T follicular helper cell (primary cell): Measurements from ENCODE around the gene ATRX.
A peak's percentile ranks its signal among the peaks of the same experiment; 100 is the strongest.
"Not testable (repeated sequence)": the region's sequence is repeated elsewhere in the genome, so short reads cannot be mapped to it uniquely, and the experiment has no call there.

Experiments
- DNase-seq: peaks from one replicate; pipeline ENCODE4 v3.0.0-alpha.2; 2020; ENCODE audit warnings: low read depth
- total RNA-seq, 2 experiments: gene quantifications; one replicate each; lab custom pipeline; 2026; lab: John Stamatoyannopoulos, UW

The ATRX gene, protein sequence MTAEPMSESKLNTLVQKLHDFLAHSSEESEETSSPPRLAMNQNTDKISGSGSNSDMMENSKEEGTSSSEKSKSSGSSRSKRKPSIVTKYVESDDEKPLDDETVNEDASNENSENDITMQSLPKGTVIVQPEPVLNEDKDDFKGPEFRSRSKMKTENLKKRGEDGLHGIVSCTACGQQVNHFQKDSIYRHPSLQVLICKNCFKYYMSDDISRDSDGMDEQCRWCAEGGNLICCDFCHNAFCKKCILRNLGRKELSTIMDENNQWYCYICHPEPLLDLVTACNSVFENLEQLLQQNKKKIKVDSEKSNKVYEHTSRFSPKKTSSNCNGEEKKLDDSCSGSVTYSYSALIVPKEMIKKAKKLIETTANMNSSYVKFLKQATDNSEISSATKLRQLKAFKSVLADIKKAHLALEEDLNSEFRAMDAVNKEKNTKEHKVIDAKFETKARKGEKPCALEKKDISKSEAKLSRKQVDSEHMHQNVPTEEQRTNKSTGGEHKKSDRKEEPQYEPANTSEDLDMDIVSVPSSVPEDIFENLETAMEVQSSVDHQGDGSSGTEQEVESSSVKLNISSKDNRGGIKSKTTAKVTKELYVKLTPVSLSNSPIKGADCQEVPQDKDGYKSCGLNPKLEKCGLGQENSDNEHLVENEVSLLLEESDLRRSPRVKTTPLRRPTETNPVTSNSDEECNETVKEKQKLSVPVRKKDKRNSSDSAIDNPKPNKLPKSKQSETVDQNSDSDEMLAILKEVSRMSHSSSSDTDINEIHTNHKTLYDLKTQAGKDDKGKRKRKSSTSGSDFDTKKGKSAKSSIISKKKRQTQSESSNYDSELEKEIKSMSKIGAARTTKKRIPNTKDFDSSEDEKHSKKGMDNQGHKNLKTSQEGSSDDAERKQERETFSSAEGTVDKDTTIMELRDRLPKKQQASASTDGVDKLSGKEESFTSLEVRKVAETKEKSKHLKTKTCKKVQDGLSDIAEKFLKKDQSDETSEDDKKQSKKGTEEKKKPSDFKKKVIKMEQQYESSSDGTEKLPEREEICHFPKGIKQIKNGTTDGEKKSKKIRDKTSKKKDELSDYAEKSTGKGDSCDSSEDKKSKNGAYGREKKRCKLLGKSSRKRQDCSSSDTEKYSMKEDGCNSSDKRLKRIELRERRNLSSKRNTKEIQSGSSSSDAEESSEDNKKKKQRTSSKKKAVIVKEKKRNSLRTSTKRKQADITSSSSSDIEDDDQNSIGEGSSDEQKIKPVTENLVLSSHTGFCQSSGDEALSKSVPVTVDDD (N-terminal part only)
- 134 to 232 reads per million in 2 experiments for total RNA-seq

DNA sequence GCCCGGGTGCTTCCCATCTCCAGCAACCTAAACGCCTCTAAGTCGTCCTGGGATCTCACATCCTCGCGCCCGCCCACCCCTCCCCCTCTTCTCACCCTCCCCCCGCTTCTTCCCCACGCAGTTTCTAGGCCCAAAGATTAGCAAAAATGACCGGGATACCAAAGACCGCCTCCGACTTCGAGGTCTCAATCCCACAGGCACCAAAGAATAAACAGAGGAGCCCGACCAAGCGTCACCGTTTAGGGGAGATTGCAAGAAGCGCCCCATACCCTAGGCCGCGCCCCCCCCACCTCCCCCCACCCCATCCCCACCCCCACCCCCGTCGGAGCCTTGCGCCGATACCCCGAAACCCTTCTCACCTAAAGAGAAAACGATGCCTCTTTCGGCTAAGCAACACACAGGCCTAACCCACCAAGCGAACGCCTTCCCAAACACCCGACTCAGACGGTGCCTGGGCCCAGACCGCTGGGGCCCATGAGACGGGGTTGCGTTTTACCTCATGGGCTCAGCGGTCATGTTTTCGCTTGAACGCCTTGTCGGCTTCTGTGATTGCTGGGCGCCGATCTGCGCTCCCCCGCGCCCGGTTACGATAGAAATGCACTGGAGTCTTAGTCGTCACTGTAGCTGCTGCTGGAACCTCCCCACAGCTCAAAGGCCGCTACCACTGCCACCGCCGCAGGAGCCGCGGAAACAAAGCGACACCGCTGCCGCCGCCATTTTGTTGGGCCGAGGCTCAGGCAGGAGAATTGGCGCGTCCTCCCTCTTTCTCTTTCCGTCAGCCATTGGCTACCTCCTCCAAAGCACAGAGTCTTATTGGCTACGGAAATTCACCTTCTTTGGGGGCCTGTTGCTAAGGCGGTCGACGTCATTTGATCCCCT, at the start of gene ATRX:
TSS of gene ATRX (minus strand) at position 731 of the 879 bp plus-strand sequence. CDS start at position 516, 215 bp downstream.
- peak; percentile 70 for DNase-seq

DNA sequence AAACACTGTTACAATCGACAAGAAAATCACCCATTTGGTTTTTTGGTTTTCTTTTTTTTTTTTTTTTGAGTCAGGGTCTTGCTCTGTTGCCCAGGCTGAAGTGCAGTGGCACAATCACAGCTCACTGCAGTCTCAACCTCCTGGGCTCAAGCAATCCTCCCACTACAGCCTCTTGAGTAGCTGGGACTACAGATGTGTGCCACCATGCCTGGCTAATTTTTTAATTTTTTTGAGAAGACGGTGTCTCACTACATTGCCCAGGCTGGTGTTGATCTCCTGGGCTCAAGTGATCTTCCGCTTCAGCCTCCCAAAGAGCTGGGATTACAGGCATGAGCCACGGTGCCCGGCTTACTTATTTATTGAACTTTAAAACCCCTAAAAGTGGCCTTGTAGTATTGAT, 45.5 kb upstream of the ATRX start:
- not testable (repeated sequence) for DNase-seq

- DNase-seq = not testable (repeated sequence)
Observed at GRCh38 chrX:77821989-77822388, 36.0 kb upstream of the ATRX start.

DNA sequence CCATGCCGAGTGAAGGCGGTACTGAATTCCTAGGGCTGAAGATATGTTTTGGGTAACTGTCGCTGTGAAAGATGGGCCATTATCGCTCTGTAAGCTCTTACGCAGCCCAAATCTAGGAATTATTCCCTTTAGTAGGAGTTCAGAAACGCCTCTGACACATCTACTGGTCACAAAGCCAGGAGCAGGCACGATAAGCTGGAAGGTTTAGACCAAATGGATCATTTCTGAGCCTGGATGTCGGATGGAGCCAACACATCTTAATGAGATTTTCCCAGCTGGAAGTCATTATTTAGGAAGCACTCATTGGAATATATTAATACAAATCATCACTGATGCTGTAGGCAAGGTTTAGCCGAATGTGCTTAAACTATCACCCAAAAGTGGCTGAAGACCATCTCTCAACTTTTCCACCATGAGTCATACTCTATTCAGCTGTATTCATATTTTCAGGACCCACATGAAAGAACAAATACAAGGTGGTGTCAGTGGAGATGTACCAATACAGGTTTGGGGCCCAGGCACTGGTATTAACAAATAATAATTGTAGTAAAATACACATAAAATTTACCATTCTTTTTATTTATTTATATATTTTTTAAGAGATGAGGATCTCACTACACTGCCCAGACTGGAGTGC, 34.2 kb upstream of the ATRX start:
- DNase-seq = no peak

DNA sequence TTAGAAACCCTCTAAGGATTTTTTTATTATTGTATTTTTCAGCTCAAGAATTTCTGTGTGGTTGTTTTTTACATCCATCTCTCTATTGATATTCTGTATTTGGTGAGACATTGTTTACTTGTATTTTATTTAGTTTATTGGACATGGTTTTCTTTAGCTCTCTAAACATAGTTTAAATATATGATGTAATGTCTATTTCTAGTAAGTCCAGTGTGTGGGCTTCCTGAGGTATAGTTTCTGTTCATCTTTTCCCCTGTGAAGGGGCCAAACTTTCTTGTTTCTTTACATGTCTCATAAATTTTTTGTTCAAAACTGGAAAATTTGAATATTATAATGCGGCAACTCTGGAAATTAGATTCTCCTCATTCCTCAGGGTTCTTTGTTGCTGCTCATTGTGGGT, 28.2 kb upstream of the ATRX start:
- no peak for DNase-seq

DNA sequence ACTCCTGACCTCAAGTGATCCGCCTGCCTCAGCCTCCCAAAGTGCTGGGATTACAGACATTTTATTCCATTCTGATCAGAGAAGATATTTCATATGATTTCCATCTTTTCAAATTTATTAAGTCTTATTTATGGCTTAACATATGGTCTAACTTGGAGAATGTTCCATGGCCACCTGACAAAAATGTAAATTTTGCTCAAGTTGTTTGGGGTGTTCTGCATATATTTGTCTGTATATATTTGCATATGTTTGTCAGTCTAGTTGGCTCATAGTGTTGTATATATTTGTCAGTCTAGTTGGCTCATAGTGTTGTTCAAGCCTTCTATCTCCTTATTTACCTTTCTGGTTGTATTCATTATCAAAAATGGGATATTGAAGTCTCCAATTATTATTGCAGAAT, 16.2 kb upstream of the ATRX start:
- no peak for DNase-seq

DNA sequence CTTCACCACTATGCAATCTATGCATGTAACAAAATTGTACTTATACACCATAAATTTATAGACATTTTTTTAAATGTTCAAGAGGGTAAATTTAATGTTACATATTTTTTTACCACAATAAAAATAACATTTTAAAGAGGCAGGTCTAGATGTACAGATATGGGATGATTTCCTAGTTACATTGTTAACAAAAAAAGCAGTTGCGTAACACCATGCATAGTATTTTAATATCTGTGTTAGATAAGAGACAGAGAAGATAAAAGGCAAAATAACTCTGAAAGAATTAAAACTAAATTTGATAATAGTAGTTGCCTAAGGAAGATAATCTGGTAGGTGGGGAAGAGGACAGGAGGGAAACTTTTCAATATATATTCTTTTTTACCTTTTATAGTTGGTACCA, 9.1 kb upstream of the ATRX start:
- no peak for DNase-seq

DNA sequence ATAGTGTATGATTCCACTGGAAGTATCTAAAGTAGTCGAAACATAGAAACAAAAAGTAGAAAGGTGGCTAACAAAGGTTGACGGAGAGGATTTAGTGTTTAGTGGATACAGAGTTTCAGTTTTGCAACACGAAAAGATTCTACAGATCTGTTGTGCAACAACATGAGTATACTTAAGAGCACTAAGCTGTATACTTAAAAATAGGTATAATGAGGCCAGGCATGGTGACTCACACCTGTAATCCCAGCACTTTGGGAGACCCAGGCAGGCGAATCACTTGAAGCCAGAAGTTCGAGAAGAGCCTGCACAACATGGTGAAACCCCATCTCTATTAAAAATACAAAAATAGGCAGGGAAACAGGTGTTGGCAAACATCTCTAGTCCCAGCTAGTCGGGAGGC, 7.9 kb upstream of the ATRX start:
- DNase-seq = no peak

- no peak for DNase-seq
Observed at GRCh38 chrX:77788050-77788449, 2.0 kb upstream of the ATRX start.

DNA sequence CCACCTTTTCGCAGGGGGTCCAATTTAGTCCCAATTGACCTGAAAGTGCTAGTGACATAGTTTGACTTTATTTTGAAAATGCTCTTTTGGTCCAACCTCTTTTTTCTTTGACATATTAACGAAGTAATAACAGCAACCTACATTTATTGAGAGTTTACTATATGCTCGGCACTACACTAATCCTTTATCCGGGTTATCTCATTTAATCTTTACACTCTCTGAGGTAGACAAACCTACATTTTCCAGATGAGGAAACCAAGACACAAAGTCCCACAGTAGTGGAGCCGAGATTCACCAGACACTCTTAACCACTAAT, 307 bp upstream of the ATRX start:
- DNase-seq = no peak

DNA sequence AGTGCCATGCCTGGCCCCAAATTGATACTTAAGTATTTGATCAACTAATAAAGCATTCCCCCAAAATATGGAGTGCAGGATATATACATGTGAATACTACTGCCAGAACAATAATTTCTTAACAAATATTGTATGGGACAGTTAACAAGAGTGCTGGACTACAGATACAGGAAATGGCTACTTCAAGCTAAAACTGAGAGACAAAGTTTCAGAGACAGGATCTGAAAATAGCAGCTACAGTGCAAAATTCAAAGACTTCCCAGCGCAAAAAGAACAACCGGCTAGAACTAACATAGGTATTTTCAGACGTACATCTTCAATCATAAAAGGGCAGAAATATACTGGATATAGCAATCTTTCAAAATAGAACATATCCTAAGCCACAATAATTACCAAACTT, 6.3 kb downstream of the ATRX start:
- no peak for DNase-seq

DNA sequence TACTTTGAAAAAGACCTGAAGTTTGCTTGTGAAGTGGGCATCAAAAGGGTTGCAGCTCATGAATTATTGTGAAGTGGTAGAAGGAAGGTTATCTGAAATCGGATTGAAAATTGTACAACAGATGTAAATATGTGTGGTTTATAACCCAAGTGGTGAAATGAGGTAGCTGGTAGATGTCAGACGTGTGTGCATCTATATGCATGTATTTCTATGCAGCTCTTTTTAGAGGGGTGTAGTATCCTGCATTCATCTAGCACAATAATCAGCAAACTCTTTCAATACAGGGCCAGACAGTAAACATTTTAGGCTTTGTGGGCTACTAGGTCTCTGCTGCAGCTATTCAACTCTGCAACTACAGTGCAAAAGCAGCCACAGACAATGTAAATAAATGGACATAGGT, 9.4 kb downstream of the ATRX start:
- DNase-seq = no peak

GRCh38 chrX:77771601-77772000, 14.4 kb downstream of the ATRX start:
- DNase-seq = no peak

DNA sequence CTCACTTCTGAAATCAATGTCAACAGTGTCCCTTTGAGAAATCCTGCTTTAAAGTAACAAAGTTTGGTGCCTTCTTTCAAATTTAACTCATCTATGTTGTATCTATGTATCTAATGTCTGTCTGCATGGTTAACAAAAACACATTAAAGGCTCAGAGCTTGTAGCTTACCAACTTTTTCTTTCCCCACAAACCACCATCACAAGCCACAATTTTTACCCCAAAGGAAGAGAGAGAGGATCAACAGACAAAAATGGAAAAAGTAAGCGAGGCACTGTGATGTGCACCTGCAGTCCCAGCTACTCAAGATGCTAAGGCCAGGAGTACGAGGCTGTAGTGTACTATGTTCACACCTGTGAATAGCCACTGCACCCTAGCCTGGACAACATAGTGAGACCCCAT, 17.2 kb downstream of the ATRX start:
- no peak for DNase-seq

DNA sequence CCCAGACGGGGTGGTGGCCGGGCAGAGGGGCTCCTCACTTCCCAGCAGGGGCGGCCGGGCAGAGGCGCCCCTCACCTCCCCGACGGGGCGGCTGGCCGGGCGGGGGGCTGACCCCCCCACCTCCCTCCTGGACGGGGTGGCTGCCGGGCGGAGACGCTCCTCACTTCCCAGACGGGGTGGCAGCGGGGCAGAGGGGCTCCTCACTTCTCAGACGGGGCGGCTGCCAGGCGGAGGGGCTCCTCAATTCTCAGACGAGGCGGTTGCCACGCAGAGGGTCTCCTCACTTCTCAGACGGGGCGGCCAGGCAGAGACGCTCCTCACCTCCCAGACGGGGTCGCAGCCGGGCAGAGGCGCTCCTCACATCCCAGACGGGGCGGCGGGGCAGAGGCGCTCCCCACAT, 19.8 kb downstream of the ATRX start:
- DNase-seq = not testable (repeated sequence)

- DNase-seq = no peak
Observed at GRCh38 chrX:77755561-77755960, 30.5 kb downstream of the ATRX start.

GRCh38 chrX:77753942-77754341, 32.1 kb downstream of the ATRX start:
- not testable (repeated sequence) for DNase-seq

- no peak for DNase-seq
Observed at GRCh38 chrX:77749695-77750094, 36.3 kb downstream of the ATRX start.

- no peak for DNase-seq
Observed at GRCh38 chrX:77743720-77744119, 42.3 kb downstream of the ATRX start.

DNA sequence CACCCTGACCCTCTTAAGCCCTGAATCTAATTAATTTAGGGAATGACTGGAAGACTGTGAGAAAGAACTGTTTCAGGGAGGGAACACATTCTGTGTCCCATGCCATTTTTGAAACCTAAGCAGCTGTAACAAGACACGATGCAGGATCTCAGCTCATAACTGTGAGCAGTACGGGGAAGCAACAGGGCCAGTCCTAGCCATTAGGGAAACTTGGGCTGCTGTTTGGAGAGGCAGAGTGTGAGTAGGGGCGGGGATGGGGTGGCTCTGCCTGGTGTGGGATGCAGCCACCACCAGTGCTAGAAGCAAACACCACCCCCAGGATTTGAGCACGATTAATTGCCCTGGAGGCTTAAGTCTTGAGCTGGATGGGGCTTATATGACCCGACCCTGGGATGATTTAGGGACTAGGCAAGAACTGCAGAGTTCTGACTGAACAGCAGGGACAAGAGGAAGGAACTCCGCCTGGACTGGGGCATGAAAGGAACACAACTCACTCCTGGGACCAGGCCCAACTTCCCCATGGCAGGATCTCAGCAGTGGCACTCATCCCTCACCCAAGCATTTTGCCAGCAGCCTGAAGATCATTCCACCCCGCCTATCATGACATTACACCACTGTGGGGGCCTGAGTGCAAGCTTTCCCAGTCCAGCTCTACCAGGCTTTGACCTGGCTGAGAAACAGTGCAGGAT, 43.1 kb downstream of the ATRX start:
- no peak for DNase-seq
